ENCODE data around the gene SLC39A11.

SLC39A11 gene

DNA sequence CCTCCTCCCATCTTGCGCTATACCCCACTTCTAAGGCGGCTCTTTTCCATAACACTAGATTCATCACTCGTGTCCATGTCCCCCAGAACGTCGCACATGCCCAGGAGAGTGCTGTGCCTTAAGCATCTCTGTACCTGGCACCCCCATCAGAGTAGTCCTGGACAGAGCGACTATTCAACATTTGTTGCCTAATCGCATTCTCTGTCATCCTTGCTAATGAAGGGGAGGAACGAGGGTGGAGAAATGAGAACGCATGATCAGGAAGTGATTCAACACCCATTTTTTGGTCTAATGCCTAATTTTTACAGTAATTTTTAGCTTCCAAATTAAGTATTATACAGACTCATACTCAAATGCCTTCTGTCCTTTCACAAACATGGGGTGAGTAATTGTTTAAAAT lies 53.2 kb downstream of the SLC39A11 start:
- DNase-seq: no peak

DNA sequence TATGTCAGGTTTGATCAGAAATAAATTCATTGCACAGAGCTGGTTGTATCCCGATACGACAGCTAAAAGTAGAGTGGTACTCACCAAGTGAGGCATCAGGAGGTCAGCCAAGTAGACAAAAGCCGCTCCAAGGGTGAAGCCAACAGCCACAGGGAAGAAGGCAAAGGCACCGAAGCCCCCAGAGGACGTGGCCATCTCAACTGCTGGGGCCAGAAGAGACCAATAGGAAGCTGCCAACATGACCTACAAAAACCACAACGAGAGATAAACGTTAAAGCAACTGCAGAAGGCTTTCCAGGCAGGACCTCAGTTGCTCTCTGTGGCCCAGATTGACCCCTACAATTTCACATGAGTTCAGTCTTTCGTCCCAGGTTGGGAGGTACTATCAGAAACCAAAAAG lies 61.0 kb downstream of the SLC39A11 start:
- no peak for DNase-seq

DNA sequence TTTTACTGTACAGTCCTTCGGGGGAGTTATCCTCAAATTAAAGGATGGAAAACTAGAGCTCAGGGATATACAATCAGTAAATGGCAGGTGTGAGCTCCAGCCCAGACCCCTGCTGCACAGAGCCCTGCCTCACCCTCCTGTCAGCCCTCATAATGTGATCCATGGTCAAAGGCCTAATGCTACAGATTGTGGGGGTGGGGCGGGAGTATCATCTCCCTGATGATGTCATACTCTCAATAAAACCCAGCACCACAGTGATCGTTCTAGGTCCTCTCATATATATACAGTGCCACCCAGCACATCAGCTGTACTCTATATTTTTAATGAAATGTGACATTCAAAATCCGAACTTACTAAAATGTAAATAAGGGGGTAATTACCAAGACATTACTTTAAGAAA lies 61.5 kb downstream of the SLC39A11 start:
- no peak for DNase-seq

DNA sequence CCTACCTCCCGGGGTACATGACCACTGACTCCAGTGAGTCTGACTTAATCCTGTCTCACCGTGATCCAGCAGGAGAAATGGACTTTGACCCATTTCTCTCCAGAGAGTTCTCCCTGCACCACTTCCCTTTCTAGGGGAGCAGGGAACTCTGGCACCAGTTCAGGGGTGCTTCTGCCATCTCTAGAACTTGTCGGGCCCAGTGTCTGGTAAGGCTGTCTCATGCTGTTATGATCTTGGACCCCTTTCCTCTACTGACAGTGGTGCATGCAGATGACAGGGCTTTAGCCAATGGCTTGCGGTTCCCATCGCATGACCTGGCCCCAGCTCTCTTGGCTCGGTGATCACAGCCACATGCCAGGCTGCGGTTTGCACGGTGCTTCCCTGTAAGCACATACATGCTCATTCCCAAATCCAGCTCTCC lies 62.0 kb downstream of the SLC39A11 start:
- no peak for DNase-seq

DNA sequence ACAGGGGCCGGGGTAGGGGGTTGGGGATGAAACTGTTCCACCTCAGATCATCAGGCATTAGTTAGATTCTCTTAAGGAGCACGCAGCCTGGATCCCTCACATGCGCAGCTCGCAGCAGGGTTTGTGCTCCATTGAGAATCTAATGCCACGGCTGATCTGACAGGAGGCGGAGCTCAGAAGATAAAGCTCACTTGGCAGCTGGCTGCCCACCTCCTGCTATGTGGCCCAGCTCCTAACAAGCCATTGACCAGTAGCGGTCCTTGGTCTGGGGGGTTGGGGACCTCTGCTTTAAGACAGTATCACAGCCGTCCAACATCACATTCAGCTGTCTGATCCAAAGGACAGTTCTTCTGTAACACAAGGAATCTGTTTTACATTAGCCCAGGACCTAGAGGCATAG lies 62.5 kb downstream of the SLC39A11 start:
- DNase-seq: no peak

DNA sequence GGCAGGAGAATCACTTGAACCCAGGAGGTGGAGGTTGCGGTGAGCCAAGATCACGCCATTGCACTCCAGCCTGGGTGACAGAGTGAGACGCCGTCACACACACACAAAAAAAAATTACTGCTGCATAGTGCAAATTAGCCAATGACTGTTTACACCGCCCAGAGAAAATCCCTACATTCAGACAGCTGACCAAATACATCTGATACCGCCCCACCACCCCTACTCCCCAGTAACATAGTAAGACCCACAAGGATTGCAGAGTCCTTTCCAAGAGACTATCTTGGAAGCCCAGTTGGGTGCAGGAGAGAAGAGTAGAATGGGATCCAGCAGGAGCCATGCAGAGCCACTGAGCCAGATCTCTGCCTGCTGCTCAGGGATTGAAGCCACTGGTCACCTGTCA lies 63.5 kb downstream of the SLC39A11 start:
- no peak for DNase-seq

DNA sequence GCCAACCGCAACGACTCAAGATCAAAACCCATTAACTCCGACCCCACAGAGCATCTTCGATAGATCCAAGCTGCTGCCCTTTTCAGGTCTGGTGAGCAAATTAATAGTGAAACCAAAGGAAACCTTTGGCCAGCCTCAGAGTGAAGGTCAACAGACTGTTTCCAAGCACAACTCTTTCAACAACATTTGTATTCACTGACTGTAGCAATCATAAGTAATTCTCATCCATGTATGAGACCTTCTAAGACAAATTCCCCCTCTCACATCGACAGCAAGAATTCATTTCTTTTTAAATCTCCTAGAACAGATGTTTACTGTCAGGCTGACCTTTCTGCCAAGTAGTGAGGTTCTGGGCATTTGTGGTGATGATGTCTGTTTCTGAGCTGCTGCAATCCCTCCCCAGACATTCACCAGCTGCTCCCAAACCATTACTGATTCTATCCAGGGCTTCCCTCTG lies 64.2 kb downstream of the SLC39A11 start:
- DNase-seq: no peak

DNA sequence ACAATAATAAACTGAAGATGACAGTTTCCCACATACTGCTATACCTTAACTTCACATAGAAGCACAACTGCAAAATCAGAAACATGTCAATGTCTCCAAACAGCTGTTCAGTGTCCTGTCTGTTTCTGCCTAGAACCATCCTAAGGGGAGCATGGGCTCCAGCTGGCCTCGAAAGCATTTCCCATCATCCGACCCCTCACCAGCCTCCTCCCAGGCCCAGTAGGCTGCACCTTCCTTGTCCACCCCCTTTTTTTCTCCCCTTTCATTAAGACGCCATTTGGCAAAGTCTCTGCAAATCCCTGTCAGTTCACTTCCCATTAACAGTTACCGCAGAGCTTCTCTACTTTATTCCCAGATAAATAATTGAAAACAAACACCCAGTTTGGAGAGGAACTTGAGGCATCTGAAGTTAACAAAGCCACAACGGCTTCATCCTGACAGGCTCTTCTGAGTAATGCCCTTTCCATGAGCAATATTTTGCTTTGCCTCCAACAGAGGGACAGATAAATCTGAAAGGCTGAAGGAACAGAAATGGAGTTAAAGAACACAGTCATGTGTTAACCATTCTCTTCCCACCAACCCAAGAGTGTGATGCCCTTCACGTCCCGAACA lies 65.3 kb downstream of the SLC39A11 start:
- DNase-seq: no peak

DNA sequence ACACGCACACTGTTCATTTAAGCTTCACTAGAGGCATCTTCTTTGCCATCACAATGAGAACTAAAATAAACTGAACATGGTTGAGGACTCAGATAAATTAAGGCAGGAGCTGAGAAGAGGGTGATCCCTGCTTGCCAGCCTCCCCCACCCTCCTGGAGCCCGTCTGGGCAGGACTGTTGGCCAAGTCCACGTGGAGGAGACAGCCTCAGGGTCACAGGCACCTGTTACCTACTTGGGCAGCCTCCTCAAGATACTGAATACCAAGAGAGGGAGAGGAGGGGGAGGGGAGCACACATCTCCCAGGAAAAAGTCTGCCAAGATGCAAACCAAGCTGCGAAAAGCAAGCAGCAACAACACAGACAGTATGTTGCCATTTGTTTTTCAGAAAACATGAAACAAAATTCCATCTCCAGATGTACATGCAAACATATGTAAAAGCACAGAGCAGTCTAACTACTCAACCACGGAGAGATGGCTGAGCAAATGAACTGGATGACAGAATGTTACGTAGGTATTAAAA lies 67.4 kb downstream of the SLC39A11 start:
- DNase-seq: peak; percentile 37

DNA sequence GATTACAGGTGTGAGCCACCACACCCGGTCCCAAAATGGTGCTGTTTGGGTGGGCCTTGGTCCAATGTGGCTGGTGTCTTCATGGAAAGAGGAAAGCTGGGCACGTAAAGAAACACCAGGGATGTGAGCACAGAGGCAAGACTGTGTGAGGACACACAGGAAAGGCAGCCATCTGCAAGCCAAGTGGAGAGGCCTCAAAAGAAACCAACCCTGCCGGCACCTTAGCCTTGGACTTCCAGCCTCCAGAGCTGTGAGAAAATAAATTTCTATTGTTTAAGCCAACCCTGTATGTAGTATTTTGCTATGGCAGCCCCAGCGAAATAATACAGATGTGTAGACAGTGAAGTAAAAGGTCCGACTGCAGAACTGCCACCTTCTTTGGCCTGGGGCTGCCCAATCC lies 68.7 kb downstream of the SLC39A11 start:
- no peak for DNase-seq

DNA sequence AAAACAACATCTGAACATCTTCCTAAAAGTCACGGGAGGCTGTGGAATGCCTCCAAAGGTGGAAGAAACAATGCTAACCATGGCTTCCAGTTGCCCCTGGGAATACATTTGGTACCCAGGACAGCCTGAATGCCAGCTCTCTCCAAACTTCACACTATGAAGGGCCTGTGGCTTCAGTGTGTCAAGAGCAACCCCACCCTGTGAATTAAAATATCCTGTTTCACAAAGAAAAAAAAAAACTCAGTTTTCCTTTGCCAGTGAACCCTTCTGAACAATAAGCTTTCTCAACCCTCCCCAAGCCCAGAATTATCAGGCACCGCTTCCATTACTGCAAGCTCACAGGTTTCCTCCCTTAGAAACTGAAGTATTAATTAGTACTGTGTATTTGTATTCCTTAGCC lies 69.8 kb downstream of the SLC39A11 start:
- DNase-seq: peak; percentile 31

DNA sequence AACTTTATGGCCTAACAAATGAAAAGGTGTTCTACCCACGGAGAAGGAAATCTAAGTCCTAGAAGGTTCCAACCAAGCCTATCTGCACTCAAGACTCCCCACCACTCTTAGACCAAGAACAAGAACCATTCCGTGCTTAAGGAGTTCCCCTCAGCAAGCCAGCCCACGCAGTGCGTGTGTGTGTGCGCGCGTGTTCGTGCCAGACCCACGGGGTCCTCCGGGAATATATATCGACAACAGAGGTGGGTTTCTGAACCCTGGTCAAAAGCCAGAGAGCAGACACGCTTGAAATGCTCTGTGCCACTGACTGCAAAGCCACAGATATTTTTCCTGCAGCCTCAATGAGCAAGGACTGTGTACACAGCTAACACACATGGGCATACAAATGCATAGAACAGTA lies 70.7 kb downstream of the SLC39A11 start:
- no peak for DNase-seq

DNA sequence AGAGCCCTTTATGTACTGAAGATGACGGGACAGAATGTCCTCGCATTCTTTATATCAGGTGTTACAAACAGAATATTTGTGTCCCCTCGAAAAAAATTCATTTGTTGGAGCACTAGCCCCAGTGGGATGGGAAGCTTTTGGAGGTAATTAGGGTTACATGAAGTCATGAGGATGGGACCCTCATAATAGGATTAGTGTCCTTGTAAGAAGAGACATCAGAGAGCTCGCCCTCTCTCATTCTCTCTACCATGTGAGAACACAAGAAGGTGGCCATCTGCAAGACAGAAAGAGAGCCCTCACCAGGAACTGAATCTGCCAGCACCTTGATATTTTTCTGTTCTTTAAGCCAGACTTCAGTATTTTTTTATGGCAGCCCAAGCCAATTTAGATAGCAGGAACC lies 72.4 kb downstream of the SLC39A11 start:
- DNase-seq: no peak

DNA sequence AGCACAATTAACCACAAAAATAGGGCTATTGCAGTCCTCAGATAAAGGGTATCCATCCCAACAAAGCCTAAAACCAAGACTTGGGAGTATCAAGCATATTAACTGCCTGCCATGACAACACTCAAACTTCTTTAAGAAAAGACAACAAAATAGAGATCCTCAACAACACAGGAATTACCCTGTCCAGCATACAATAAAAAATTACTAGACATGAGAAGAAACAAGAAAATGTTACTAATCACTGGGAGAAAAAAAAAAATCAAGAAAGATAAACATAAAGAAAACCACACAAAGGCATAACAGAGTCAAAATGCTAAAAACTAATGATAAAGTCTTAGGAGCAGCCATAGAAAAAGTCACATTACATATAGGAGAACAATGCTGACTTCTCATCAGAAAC lies 73.9 kb downstream of the SLC39A11 start:
- no peak for DNase-seq

DNA sequence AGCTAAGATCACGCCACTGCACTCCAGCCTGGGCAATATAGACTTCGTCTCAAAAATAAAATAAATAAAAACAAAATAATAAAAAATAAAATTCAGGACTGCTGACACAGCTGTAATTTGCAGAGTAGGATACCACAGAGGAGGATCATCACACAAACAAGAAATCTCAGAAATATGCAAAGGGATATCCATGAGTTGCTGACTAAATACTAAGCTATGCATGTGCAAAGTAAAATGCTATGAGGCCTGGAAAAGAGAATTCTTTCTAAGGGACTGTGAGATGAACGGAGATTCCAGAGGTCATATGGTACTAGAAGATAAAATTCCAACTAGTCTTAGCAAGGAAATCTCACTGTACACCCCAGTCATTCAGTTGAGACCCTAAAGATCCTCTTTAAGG lies 74.8 kb downstream of the SLC39A11 start:
- DNase-seq: no peak

DNA sequence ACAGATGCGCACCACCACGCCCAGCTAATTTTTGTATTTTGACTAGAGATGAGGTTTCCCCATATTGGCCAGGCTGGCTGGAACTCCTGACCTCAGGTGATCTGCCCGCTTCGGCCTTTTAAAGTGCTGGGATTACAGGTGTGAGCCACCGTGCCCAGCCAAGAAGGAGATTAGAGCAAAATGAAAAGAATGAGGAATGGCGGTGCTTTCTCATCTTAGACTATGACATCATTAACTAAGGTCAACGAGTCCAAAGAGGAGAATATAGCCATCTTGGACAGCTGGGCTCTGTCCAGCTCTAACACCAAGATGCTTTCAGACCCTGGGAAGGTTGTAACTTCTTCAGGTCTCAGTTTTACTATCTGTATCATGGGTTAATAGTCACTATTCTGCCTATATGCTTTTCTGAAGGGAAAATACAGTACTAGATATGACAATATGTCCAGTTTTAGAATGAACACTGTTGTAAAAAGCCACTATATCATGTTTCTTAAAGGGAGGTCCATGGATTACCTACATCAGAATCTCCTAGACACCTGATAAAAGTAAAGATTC lies 76.7 kb downstream of the SLC39A11 start:
- no peak for DNase-seq

DNA sequence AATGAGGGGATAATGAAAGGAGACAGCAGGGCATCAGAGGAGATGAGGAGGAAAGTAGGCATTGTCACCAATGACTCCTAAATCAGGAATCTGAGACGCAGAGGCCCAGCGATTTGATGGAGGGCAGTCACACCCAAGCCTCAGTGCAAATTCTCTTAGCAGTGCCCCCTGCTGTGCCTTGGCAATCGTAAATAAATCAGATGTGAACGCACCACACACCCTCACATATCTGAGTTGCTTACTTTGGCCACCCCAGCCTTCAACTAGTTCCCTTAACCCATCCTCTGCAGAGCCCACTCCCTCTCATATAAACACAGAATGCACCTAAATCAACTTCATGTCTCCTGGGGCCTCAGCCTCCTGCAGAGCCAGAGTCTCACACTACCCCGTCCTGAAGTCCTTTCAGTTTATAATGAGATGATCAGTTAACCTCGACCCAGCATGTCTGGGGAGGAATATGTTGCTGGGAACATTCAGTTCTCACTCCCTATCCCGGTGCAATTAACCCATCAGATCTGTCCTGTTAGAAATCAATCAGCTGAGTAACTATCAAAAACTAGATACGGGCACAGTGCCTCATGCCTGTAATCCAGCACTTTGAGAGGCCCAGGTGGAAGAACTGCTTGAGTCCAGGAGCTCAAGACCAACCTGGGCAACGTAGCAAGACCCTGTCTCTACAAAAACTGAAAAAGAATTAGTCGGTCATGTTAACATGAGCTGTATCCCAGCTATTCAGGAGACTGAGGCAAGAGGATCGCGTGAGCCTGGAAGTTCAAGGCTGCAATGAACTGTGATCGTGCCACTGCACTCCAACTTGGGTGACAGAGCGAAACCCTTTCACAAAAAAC lies 78.4 kb downstream of the SLC39A11 start:
- DNase-seq: no peak

DNA sequence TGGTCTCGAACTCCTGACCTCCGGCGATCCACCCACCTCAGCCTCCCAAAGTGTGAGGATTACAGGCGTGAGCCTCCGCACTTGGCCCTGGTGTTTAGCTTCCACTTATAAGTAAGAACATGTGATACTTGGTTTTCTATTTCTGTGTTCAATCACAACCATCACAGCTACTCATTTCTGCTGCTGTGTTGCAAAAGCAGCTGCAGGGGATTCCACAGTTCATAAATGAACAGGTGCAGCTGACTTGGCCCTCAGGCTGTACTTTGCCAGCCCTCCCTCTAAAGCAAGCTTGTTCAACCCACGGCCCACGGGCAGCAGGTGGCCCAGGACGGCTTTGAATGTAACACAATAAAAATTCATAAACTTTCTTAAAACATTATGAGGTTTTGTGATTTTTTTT lies 79.2 kb downstream of the SLC39A11 start:
- DNase-seq: no peak

DNA sequence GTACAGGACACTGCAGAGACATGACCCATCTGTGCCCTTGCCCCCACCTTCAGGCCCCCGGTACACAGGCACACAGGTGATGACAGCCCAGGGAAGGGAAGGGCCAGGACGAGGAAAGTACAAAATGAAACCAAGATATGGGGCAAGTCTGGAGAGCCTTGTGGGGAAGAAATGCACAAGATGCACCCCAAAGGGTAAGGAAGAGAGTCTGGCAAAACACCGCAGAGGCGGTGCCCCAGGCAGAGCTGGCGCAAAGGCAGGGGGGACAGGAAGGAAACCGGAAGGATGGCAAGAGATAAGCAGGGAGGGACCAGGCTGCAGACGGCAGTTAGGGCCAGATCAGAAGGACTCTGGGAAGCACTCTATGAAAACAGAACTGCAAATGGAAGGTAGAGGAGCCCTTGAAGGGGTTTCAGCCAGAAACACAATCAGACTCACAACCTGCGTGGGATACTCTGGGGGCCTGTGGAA lies 81.4 kb downstream of the SLC39A11 start:
- no peak for DNase-seq

DNA sequence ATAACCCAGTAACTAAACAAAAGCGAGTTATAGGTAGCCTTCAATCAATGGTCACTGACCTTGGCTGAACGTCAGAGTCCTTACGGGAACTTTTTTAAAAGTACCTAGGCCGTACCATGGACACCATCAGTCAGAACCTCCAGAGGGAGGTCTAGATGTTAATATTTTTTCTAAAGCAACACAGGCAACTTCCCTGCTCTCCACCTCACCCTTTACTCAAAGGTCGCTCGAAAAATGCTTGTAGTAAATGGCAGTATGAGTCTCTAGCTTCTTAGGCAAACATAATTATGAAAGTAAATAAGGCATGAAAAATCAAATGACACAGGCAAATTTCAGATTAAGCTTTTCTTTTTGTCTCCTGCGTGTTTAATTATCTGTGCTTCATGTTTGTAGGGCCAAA lies 82.1 kb downstream of the SLC39A11 start:
- DNase-seq: no peak

DNA sequence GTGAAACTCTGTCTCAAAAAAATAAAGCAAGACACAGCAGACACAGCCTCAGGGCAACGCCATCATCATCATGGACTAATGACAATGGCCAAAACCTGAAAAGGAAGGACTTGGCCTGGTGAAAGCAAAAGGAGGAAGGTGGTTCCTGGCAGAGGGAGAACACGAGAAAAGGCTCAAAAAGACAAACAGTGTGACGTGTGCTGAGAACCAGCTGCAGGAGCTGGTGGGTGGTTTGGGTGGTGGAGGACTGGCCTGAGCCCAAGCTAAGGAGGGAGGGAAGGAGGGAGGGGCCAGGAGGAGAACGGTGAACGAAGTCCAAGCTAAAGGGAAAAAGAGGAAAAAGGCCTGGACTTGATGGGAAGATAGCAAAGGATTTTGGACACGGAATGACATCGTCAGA lies 85.1 kb downstream of the SLC39A11 start:
- no peak for DNase-seq

DNA sequence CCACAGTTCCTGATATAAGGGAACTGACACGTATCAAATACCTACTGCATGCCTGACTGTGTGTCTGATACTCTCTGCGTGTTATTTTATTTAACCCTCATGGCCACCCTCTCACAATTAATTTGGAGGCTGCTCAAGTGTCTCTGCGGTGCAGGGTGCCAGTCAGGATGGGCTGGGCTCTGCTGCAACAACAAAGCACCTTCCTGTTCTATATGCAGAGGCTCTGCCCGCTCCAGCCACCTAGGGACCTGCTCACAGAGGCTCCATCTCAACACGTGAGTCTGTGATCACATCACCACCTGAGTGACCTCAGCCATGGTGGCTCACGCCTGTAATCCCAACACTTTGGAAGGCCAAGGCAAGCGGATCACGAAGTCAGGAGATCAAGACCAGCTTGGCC lies 87.1 kb downstream of the SLC39A11 start:
- DNase-seq: no peak

DNA sequence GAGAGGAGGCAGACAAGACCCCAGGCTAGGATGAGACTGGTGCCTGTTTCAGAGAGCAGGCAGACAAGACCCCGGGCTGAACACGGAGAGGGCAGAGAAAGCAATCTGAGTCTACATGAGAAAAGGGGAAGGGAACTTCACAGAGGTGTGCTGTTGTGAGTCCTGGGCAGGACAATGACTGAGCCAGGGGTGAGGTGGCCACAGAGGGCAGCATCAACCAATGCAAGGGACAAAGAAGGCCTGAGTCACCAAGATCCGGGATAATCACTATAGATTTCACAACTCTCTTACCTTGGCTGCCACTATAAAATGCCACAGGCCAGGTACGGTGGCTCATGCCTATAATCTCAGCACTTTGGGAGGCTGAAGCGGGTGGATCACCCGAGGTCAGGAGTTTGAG lies 89.0 kb downstream of the SLC39A11 start:
- DNase-seq: no peak

DNA sequence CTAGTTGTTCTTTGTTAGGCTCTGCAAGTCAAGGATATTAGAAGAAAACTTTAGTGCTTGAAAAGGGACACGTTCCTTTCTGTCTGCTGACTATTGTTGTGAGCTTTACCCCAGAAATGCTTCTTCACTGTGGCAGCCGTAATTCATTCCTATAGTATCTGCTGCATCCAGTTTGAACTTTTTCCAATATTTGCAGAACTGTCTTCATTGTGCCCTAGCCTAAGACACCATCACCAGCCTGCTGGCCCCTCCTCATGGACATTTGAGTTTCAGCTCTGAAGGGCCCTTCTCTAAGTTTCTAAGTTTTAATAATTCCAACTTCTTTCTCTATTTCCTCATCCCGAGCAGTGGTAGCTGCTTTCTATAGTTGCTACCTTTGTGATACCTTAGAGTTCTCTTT lies 91.7 kb downstream of the SLC39A11 start:
- DNase-seq: no peak

Measured in NCI-H2171 (cell line).